ENCODE data around the gene WSCD1. TPM values are rescaled to one million over a fixed set of nuclear protein-coding genes. Genes with fewer than 3 reads are reported as not detected.

Gene WSCD1
- total and polyA plus RNA-seq, 2 of the 4 experiments (the other 2 are of a cell fraction) = 0.07 TPM; not detected in 1

- BruUV-seq (replicated peaks) = no TSS peak
- dilution Hi-C loops (cut with HindIII; ENCODE audit: low sequenced_read_pairs, unreplicated experiment) = no loop called here
- no peak overlapping the region for H2AFZ ChIP-seq (replicated peaks; ENCODE audit: low read length, poor library complexity)
- POLR2A ChIA-PET (ENCODE audit: unreplicated experiment) = no interaction called here
- no peak overlapping the region for H3K23ac ChIP-seq (ENCODE audit: low read depth, low read length)
- H3K9me3 ChIP-seq (ENCODE audit: control insufficient read depth, insufficient read depth, low read length) = peaks cover 3% of the 10 kb centered on the region; the same call in 1 of the 2 replicates
- intact Hi-C loops (cut with micrococcal nuclease) = no loop called here
- H2AK5ac ChIP-seq (ENCODE audit: low read depth, low read length) = no peak overlapping the region
- H3K56ac ChIP-seq (ENCODE audit: extremely low read depth, insufficient read depth, low read length) = no peak overlapping the region
- no peak for TF ChIP-seq RFX5 (IDR thresholded peaks at IDR 0.05; ENCODE audit: low read depth, low read length)
- TF ChIP-seq MAFK (IDR thresholded peaks at IDR 0.05; ENCODE audit: low read depth, low read length) = no peak
- no peak for TF ChIP-seq MAZ (IDR thresholded peaks at IDR 0.05; ENCODE audit: borderline replicate concordance, low read depth, low read length)
- TF ChIP-seq RCOR1 (IDR thresholded peaks at IDR 0.05; ENCODE audit: insufficient replicate concordance, low read length) = no peak
- no peak for TF ChIP-seq USF2 (IDR thresholded peaks at IDR 0.05; ENCODE audit: low read depth, low read length)
- TF ChIP-seq FOS (IDR thresholded peaks at IDR 0.05; ENCODE audit: low read depth, low read length) = no peak
- no peak for TF ChIP-seq BHLHE40 (IDR thresholded peaks at IDR 0.05; ENCODE audit: low read depth, low read length)
- TF ChIP-seq CEBPB (IDR thresholded peaks at IDR 0.05; ENCODE audit: low read depth, low read length) = no peak
- no peak for TF ChIP-seq ELK1 (IDR thresholded peaks at IDR 0.05; ENCODE audit: borderline replicate concordance, low read depth, low read length)
- TF ChIP-seq NFE2L2 (IDR thresholded peaks at IDR 0.05; ENCODE audit: low read depth, low read length) = no peak
- TF ChIP-seq CTCF (conservative IDR thresholded peaks at IDR 0.05; ENCODE audit: low read depth, low read length) = no peak
- TF ChIP-seq CHD1 (IDR thresholded peaks at IDR 0.05; ENCODE audit: low read depth, low read length) = no peak
- no peak for TF ChIP-seq POLR2A (IDR thresholded peaks at IDR 0.05; ENCODE audit: low read depth, low read length)
- no peak for TF ChIP-seq RAD21 (IDR thresholded peaks at IDR 0.05; ENCODE audit: low read length)
- TF ChIP-seq SMC3 (IDR thresholded peaks at IDR 0.05; ENCODE audit: low read depth, low read length) = no peak
- TF ChIP-seq MXI1 (IDR thresholded peaks at IDR 0.05; ENCODE audit: borderline replicate concordance, low read depth, low read length) = no peak
- no peak overlapping the region for H3K9ac ChIP-seq (ENCODE audit: low read depth, low read length)
- no CpG with 5 or more reads among the region's 5 CpGs for WGBS, 2 experiments (ENCODE audit: extremely low coverage in 2 of 2, insufficient read length in 1 of 2)
- no peak overlapping the region for H3K4ac ChIP-seq (ENCODE audit: low read depth, low read length)
- H4K5ac ChIP-seq (ENCODE audit: low read depth, low read length) = no peak overlapping the region
- peaks cover 17% of the 10 kb centered on the region for H3K27me3 ChIP-seq (ENCODE audit: control insufficient read depth, insufficient read depth, low read length)
- no peak overlapping the region for H4K91ac ChIP-seq (ENCODE audit: insufficient read depth, low read depth, low read length)
- H3K36me3 ChIP-seq (ENCODE audit: control insufficient read depth, insufficient read depth, low read length) = no peaks in the 10 kb centered on the region
- no peak overlapping the region for H3K4me2 ChIP-seq (ENCODE audit: low read depth, low read length)
- ATAC-seq (ENCODE audit: low read depth) (no peak), DNase-seq (no peak)
- CTCF ChIA-PET = no interaction called here
- H3K27ac ChIP-seq (ENCODE audit: insufficient read depth, low read length) = no peak overlapping the region
- no peak overlapping the region for H2BK20ac ChIP-seq (ENCODE audit: low read depth, low read length)
- no peak overlapping the region for H3K4me3 ChIP-seq (ENCODE audit: insufficient read depth, low read depth, low read length)
- no peak overlapping the region for H2BK15ac ChIP-seq (ENCODE audit: low read depth, low read length)
- H3K4me1 ChIP-seq (ENCODE audit: control insufficient read depth, insufficient read depth, low read length) = no peaks in the 10 kb centered on the region
- H3K9me1 ChIP-seq (ENCODE audit: insufficient read depth, low read length) = no peaks in the 10 kb centered on the region
- H2BK120ac ChIP-seq (ENCODE audit: low read depth, low read length) = no peak overlapping the region
- H3K14ac ChIP-seq (replicated peaks; ENCODE audit: low read depth, low read length) = no peak overlapping the region
- H4K20me1 ChIP-seq (ENCODE audit: insufficient read depth, low read length) = no peaks in the 10 kb centered on the region
- in situ Hi-C loops (cut with MboI; ENCODE audit: low sequenced_read_pairs) = no loop called here
- no peak overlapping the region for H4K8ac ChIP-seq (ENCODE audit: low read depth in 2 of 2, low read length in 2 of 2)
- H3K18ac ChIP-seq (ENCODE audit: low read depth, low read length) = no peak overlapping the region
- H2BK5ac ChIP-seq (ENCODE audit: low read depth, low read length, poor library complexity, severe bottlenecking) = no peak overlapping the region
- H2AK9ac ChIP-seq (replicated peaks; ENCODE audit: low read depth, low read length, poor library complexity) = no peak overlapping the region
- no peaks in the 10 kb centered on the region for H3K79me1 ChIP-seq (ENCODE audit: low read depth in 1 of 2, low read length in 2 of 2)
These were observed 3.1 kb upstream of the WSCD1 start for GRCh38 chr17:6067060-6067459.

Data from IMR-90 (cell line).